Measurements from ENCODE around the gene COX11.

COX11 gene

GRCh38 chr17:54920819-54921218 is 47.6 kb downstream of the COX11 start:
- TF ChIP-seq CTCF (conservative IDR thresholded peaks at IDR 0.05), result no peak
- H3K27ac ChIP-seq, result no peak overlapping the region

- TF ChIP-seq CTCF (conservative IDR thresholded peaks at IDR 0.05), result no peak
- H3K27ac ChIP-seq, result no peak overlapping the region
Observed at GRCh38 chr17:54919425-54919824, 49.0 kb downstream of the COX11 start.

GRCh38 chr17:54916721-54917120 is 51.7 kb downstream of the COX11 start:
- H3K27ac ChIP-seq, result no peak overlapping the region
- TF ChIP-seq CTCF (conservative IDR thresholded peaks at IDR 0.05), result no peak
